GM19463 (cell line): ENCODE data around the gene LYSMD1.
"Not testable (repeated sequence)": the region's sequence is repeated elsewhere in the genome, so short reads cannot be mapped to it uniquely, and the experiment has no call there.

Experiments used
- ATAC-seq: cut with Tn5 transposase; IDR thresholded peaks from one replicate; pipeline ENCODE4 v1.9.1; 2021; ENCODE audit warnings: mild to moderate bottlenecking, moderate library complexity; ENCODE audit not compliant: unreplicated experiment

Gene LYSMD1, protein sequence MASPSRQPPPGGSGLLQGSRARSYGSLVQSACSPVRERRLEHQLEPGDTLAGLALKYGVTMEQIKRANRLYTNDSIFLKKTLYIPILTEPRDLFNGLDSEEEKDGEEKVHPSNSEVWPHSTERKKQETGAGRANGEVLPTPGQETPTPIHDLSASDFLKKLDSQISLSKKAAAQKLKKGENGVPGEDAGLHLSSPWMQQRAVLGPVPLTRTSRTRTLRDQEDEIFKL

DNA sequence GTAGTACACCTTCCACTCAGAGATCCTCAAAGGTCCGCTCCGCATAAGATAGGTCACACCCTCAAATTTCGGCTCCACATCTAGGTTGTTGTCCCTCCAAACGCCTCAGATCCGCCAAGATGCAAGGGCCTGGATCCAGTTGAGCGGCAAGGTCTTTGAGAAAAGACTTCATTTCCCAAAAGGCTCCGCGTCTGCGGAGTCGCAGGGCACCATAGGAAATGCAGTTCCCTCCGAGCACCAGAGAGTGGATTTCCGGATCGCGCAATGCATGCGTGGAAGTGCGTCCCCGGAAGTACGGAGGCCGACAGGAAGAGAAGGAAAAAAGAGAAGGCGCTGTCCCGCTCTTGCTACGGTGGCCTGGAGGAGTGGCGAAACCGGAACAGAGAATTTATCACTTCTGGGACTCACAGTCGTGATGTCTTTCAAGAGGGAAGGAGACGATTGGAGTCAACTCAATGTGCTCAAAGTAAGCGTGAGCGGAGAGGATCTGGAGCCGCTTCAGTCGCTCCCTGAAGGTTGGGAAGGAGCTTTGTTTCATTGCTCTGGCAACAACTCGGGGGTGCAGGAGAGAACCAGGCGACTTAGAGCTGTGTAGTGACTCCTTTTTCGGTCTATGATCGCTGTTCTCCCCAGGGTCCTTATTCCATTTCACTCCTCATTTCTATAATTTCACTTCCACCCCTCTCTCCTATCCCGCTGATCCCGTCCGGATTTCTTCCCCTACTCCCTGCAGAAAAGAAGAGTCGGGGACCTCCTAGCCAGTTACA lies at the start of gene LYSMD1, which contains the start of gene SCNM1:
Gene LYSMD1 (minus strand): TSS at position 165 of the 767 bp plus-strand sequence. CDS start 644 bp downstream, outside the sequence.
Gene SCNM1 (plus strand): TSS at position 407 of the 767 bp plus-strand sequence. CDS start 9 bp downstream, at position 416.
- peak; percentile 93 for ATAC-seq

DNA sequence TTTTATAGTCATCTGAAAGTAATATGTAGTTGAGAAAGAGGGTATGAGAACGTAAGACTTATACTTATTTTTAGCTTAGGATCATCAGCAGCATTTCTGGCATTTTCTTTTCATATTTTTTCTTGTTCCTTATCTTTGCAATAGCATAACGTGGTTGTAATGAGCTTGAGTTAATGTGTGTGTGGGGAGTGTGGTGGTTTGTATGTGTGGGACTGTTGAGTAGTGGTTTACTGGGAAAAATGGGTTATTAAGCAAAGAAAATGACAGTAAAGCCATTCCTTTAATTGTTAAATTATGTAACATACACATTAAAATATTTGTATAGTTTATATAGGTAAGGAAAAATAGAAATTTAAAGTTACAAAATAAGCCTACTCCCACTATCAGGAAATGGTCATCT lies 47.9 kb upstream of the LYSMD1 start:
- no peak for ATAC-seq

DNA sequence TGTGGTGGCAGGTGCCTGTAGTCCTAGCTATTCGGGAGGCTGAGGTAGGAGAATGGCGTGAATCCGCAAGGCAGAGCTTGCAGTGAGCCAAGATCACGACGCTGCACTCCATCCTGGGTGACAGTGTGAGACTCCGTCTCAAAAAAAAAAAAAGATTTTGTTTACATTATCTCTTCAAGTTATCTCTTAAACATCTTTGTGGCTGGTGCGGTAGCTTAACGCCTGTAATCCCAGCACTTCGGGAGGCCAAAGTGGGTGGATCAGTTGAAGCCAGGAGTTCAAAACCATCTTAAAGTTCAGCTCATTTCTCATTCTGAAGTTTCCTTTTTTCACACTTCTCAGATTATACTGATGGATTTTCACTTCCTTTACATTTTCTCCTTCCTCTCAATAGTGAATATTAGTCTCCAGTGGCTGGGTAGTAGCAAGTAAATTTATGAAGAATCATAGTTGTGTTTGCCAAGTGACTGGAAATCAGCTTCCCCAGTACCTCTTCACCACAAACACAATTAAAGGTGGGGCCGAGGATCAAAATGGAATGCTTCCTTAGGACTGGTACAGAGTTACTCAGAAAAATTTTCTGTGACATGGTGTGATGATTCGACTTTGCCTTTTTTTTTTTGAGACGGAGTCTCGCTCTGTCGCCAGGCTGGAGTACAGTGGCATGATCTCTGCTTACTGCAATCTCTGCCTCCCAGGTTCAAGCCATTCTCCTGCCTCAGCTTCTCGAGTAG lies 46.4 kb upstream of the LYSMD1 start:
- no peak for ATAC-seq

DNA sequence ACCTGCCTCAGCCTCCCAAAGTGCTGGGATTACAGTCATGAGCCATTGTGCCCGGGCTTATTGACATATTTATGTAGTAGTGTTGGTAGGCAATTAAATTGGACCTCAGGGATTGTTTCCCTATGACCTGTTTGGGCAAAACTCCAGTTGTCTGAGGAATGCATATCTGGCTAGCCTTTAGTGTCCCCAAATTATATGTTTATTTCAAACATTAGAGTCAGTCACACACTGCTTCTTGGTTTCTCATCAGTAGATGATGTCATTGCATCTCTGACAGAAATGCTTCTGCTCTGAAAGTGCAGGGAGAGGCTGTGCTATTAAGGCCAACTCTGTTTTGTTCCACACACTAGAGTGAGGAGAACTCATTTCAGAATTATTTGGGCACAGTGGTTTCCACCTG lies 45.1 kb upstream of the LYSMD1 start:
- ATAC-seq: no peak

DNA sequence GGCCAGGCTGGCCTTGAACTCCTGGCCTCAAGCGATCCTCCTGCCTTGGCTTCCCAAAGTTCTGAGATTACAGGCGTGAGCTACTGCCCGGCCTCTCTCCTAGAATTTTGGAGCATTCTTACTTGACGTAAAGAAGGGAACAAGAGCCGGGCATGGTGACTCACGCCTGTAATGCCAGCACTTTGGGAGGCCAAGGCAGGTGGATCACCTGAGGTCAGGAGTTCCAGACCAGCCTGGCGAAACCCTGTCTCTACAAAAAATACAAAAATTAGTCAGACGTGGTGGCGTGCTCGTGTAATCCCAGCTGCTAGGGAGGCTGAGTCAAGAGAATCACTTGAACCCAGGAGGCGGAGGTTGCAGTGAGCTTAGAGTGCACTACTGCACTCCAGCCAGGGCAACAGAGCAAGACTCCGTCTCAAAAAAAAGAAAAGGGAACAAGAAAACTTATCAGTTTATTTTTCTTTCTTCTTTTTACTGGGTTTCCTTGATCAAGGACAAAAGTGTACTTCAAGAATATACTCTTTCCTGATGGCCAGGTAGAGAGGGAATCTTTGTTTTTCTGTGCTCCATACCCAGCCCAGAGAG lies 39.8 kb upstream of the LYSMD1 start:
- not testable (repeated sequence) for ATAC-seq

DNA sequence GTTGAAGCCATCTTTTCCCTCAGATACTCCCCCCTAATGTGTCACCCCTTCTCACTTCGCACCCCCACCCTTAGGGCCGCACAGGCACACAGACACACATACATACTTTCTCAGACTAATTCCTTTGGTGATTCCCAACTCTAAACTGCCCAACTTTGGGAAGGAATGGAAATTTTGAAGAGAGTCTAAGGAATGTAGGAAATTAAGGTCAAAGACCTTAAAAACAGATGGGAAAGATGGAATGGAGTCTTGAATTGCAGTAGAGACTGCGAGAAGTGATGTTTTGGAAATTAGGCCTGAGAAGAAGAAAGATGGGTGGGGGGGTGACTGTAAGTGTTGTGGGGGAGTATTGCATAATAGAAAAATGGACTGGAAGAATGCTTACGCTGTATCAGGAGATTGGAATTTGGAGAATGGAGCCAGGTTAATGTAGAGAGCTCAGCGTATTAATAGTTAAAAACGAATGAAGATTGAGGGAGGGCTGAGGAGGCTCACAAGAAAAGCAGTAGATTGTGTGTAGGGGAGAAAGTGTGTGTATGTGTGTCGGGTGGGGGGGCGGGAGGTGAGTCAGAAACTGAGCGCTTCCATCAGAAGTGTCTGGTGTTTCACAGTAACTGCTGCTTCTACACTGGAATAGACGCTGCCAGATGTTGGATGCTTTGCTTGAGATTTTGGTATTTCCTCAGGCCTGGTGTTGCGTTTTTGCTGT lies 34.3 kb upstream of the LYSMD1 start:
- ATAC-seq: no peak

DNA sequence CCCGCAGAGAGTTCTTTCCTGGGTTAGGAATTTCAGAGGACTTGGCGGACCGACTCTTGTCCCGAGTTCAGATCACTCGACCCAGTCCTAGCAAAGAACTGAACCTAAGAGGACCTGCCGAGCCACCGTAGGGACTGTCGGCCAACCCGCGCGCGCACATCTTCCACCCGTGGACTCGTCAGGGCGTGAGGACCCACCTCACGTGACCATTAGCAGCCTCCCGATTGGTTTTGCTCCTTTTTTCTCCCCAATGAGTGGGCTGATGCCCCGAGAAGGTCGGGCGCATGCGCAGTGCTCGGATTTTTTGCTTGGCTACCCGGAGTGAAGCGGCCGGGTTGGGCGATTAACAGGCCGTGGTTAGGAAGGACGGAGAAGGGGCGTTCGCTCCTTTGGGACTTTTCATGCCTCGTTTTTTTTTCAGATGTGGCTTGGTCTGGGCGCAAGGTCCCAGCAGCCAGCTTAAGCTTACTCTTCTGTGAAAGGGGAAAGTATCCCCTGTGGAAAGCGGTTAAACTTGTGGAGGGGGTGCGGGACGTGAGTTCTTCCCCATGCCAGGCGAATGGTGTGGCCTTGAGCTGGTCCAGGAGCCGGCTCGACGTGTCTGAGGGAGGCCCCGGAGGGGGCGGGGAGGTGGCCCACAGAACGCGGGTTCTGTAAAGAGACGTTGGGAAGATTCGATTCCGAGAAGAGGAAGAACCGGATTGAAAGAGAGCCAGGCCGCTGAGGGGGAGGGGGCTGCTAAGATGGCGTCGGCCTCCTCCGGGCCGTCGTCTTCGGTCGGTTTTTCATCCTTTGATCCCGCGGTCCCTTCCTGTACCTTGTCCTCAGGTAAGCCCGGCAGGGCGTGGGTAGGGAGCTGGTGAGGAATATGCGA lies 32.8 kb upstream of the LYSMD1 start, which contains the start of gene PIP5K1A:
Gene PIP5K1A (plus strand): TSS at position 299 of the 874 bp plus-strand sequence. CDS start 445 bp downstream, at position 744.
- ATAC-seq: peak; percentile 81

DNA sequence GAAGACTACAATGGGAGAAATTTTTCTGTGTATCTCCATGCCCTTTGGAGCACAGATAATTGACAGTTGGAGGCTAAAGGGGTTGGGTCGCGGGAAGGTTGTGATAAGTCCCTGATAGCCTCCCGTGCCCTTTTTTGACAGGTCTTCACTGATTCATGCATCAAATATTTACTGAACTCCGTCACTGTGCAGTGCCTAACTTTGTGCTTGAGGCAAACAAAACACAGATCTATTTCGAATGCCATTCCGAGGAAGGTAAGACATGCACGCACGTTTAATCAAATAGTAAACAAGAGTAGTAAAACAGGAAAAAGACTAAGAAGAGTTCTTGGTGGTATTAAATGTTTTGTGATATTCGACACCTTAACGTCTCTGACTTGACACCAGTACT lies 32.2 kb upstream of the LYSMD1 start:
- no peak for ATAC-seq

DNA sequence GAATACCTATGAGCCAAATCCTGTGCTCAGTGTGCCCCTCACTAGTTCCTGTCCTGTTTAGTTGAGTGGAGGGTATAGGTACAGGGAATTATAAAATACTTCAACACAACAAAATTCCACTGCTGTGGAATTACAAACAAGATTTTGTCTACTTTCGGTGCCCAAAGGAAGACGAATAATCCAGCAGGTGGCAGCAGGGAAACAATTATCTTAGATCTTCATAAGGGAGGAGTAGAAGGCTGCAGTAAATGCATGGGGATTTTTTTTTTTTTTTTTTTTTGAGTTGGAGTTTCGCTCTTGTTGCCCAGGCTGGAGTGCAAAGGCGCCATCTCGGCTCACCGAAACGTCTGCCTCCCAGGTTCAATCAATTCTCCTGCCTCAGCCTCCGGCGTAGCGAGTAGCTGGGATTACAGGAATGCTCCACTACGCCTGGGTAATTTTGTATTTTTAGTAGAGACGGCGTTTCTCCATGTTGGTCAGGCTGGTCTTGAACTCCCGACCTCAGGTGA lies 30.6 kb upstream of the LYSMD1 start:
- no peak for ATAC-seq

DNA sequence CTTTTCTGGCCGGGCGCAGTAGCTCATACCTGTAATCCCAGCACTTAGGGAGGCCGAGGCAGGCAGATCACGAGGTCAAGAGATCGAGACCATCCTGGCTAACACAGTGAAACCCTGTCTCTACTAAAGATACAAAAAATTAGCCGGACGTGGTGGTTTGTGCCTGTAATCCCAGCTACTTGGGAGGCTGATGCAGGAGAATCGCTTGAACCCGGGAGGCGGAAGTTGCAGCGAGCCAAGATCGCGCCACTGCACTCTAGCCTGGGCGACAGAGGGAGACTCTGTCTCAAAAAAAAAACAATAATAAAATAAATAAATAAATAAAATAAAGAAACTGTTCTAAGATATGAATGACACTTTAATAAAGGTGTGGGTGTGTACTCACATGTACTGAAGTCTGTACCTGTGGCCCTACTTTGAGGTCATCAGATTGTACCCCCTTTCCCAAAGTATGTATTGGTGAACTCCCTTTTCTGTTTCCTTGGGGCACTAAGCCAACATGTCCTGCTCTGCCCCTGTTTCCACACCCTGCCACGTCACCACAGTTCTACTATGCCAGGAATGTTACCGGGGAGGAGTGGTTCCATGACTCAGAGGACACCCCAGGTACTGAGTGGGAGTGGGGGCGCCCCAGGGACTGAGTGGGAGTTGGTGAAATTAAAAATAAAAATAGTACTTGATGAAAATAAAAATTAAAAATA lies 29.3 kb upstream of the LYSMD1 start:
- ATAC-seq: not testable (repeated sequence)

DNA sequence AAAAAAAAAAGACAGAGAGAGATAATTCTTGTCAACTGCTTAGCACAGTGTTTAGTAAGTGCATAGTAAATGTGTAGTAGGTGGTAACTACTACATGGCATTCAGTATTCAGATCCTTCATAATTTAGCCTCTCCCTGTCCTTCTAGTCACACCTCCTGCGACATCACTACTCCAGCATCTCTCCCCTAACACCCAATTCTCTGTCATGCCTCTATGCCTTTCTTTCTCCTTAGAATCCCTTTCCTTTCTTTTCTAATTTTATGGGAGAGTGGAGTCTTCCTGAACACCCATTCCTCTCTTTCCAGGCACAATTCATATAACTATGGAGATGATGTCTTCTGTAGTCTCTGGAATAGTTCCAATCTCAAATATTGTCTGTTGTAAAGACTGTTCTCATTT lies 28.2 kb upstream of the LYSMD1 start:
- no peak for ATAC-seq

DNA sequence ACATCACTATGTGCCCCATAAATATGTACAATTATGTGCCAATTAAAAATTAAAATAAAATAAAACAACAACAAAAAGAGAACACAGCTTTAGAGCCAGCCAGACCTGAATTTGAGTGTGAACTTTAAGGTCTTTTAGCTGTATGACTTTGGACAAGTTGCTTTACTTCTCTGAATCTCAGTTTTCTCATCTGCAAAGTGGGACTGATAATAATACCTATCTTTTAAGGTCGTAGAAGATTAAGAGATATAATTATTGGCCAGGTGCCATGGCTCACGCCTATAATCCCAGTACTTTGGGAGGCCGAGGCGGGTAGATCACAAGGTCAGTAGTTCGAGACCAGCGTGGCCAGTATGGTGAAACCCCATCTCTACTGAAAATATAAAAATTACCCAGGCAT lies 27.6 kb upstream of the LYSMD1 start:
- ATAC-seq: no peak

DNA sequence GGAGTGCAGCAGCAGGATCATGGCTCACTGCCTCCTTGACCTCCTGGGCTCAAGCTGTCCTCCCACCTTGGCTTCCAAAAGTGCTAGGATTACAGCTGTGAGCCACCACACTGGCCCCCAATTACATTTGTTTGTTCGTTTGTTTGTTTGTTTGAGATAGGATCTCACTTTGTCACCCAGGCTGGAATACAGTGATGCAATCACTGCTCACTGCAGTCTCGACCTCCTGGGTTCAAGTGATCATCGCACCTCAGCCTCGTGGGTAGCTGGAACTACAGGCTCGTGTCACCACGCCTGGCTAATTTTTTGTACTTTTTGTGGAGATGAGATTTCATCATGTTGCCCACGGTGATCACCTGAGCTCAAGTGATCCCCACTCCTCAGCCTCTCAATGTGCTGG lies 26.3 kb upstream of the LYSMD1 start:
- no peak for ATAC-seq

DNA sequence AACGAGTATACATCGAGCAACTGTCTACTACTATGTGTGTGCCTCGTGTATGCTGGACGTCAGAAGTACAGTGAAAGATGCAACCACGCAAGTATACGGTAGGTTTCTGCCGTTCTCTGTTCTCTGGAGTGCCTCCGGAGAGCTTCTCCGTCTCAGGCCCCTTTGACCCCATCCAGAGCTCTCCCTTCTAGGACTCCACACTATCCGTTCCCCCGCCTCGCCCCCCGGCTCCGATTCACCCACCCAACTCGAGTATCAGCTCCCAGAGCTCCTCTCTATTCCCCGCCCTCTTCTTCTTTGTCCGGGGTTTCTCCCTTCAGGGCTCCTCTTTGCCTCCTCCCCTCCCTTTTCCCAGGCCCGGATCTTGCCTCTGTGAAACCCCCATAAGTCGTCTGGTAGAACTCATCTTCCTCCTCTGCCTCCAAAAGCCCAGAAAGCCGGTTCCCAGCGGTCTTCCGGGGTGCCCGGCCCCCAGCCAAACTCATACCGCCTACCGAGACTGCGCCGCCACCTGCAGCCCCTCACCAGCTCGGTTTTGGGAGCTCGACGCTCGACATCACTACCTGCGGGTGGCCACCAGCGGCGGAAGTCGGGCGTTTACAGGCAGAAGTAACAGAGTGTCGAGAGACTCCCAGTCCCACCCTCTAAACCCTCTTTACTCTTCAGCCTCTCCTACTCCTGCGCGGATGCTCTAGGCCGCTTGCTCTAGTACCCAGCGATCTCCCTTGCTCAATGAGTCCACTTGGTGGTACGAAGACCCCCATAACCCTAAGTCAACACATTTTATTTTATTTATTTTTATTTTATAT lies 24.1 kb upstream of the LYSMD1 start, which contains the start of gene VPS72:
Gene VPS72 (minus strand): TSS at position 561 of the 809 bp plus-strand sequence. CDS start 76 bp downstream, at position 485.
- peak; percentile 95 for ATAC-seq

DNA sequence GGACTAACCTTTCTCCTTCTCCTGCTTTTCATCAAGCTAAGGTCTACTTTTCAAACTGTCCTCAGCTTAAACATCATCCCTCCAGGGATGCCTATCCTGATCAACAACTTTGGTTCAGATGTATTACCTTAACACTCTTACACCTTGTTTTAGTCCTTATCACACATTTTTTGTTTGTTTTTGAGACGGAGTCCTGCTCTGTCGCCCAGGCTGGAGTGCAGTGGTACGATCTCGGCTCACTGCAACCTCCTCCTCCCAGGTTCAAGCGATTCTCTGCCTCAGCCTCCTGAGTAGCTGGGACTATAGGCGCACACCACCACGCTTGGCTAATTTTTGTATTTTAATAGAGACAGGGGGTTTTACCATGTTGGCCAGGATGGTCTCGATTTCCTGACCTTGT lies 23.0 kb upstream of the LYSMD1 start:
- ATAC-seq: not testable (repeated sequence)

DNA sequence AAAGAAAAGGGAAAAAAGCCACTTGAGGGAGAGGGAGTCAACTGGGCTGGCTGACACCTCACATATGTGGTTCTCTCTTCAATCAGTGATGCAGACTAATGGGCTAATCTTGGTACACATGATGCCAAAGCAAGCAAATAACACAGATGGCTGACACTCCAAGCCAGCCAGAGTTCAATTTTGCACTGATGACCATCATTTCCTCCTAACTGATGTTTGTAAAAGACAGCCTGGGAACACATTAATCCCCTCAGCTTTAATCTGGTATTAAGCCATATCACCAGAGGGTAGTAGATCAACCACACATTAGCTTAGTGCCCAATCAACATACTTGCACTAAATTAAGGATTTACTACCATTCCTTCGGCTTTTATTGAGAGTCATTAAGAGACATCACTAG lies 21.5 kb upstream of the LYSMD1 start:
- ATAC-seq: no peak

DNA sequence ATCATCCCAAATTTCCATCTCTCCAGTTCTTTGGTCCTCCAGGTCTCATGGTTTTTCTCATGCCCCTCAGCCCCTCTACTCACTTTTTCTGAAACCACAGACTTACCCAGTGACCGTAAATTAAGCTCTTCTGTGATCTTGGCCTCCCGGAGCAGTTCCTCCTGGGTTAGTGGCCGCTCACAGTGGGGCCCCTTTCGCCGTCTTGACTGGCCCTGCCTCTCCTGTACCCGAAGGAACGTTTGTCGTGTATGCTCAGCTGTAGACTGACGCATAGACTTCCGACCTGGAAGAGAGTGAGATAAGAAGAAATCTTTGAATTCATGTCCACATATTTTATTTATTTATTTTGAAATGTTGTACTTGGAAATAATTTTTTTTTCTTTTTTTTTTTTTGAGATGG lies 18.5 kb upstream of the LYSMD1 start:
- ATAC-seq: no peak
